H1 (cell line): ENCODE results near the gene VMP1. TPM values are rescaled to one million over a fixed set of nuclear protein-coding genes. Genes with fewer than 3 reads are reported as not detected.

Source experiments
- CTCF ChIA-PET: fragments of 300-600 bp; sonication (Branson Sonifier 250); formaldehyde crosslinking; loops from one replicate; lab custom pipeline; 2021; ENCODE audit not compliant: partially characterized antibody; lab: Charles Lee
- POLR2A ChIA-PET: fragments of 300-600 bp; sonication (Branson Sonifier 250); formaldehyde crosslinking; loops from one replicate; lab custom pipeline; 2021; ENCODE audit warnings: inconsistent platforms; ENCODE audit not compliant: partially characterized antibody; lab: Charles Lee
- DNase-seq, 2 experiments: peaks; one replicate each; pipeline versions ENCODE4 v3.0.0 to v3.0.0-alpha.2; 2010 to 2022; ENCODE audit warnings: low spot score in 2 of 2, low read depth in 1 of 2, mixed read lengths in 1 of 2
- FAIRE-seq: peaks from 2 replicates; lab custom pipeline; 2011; peaks lifted over from hg19 to GRCh38; lab: Jason Lieb, UNC
- H2AFZ ChIP-seq: 2 replicates; pipeline ENCODE4 v1.8.1; 2012; ENCODE audit warnings: low read length, inconsistent platforms
- H2AK5ac ChIP-seq: 2 replicates; pipeline ENCODE4 v1.6.1; 2013; ENCODE audit warnings: low read depth, low read length
- H2BK120ac ChIP-seq: replicated peaks from 2 replicates; pipeline ENCODE3; 2013; ENCODE audit warnings: low read depth, low read length, inconsistent platforms
- H2BK12ac ChIP-seq: 2 replicates; pipeline ENCODE4 v1.6.1; 2013; ENCODE audit warnings: low read depth, low read length
- H2BK15ac ChIP-seq: 2 replicates; pipeline ENCODE4 v1.6.1; 2013; ENCODE audit warnings: low read length
- H2BK20ac ChIP-seq: 2 replicates; pipeline ENCODE4 v1.6.1; 2013; ENCODE audit warnings: low read length
- H2BK5ac ChIP-seq: 2 replicates; pipeline ENCODE4 v1.6.1; 2013; ENCODE audit warnings: low read depth, low read length
- H3K14ac ChIP-seq: 2 replicates; pipeline ENCODE4 v1.6.1; 2013; ENCODE audit warnings: inconsistent platforms; ENCODE audit not compliant: insufficient read length
- H3K18ac ChIP-seq: 2 replicates; pipeline ENCODE4 v1.6.1; 2013; ENCODE audit warnings: low read length; ENCODE audit errors: extremely low read depth
- H3K23ac ChIP-seq: 2 replicates; pipeline ENCODE4 v1.6.1; 2013; ENCODE audit warnings: inconsistent platforms; ENCODE audit not compliant: insufficient read length
- H3K23me2 ChIP-seq: 2 replicates; pipeline ENCODE4 v1.6.1; 2013; ENCODE audit warnings: low read depth, low read length
- H3K27ac ChIP-seq: 2 replicates; pipeline ENCODE4 v1.6.1; 2011; ENCODE audit warnings: low read depth, low read length, inconsistent platforms
- H3K27me3 ChIP-seq, 4 experiments: replicated peaks in 1 of 4; 1 replicate in 1 of 4; 2 replicates in 3 of 4; pipeline versions ENCODE4 v1.6.1 to v1.8.1; 2011 to 2013; ENCODE audit warnings: low read length in 3 of 4, mild to moderate bottlenecking in 3 of 4, inconsistent platforms in 2 of 4, mixed read lengths in 2 of 4, moderate library complexity in 1 of 4; ENCODE audit not compliant: control insufficient read depth in 3 of 4, insufficient read depth in 3 of 4; ENCODE audit errors: extremely low read depth in 1 of 4
- H3K36me3 ChIP-seq, 4 experiments: 2 replicates each; pipeline versions ENCODE4 v1.6.1 to v1.8.1; 2011 to 2013; ENCODE audit warnings: mild to moderate bottlenecking in 4 of 4, low read length in 3 of 4, moderate library complexity in 2 of 4, control low read depth in 1 of 4, inconsistent platforms in 1 of 4; ENCODE audit not compliant: insufficient read depth in 4 of 4, control insufficient read depth in 2 of 4
- H3K4ac ChIP-seq: replicated peaks from 2 replicates; pipeline ENCODE3; 2013; ENCODE audit warnings: low read length, low read depth, mixed read lengths, inconsistent platforms; ENCODE audit not compliant: insufficient read length
- H3K4me1 ChIP-seq, 4 experiments: replicated peaks in 1 of 4; 1 replicate in 1 of 4; 2 replicates in 3 of 4; pipeline versions ENCODE4 v1.6.1 to v1.8.1; 2011 to 2013; ENCODE audit warnings: low read length in 3 of 4, inconsistent platforms in 2 of 4, mixed read lengths in 1 of 4; ENCODE audit not compliant: insufficient read depth in 4 of 4, control insufficient read depth in 3 of 4
- H3K4me2 ChIP-seq, 2 experiments: 2 replicates each; pipeline versions ENCODE4 v1.6.1 to v1.8.1; 2011 to 2013; ENCODE audit warnings: low read depth in 2 of 2, low read length in 2 of 2, control low read depth in 1 of 2, inconsistent platforms in 1 of 2, mild to moderate bottlenecking in 1 of 2; ENCODE audit not compliant: insufficient read depth in 1 of 2
- H3K4me3 ChIP-seq, 4 experiments: fragments of 200-600, 300-600 bp in 1 of 4; sonication (generic), shearing (Covaris generic), sonication (Bioruptor Twin) in 1 of 4; 2 replicates each; pipeline versions ENCODE4 v1.5.1 to v1.8.1; 2011 to 2016; ENCODE audit warnings: low read length in 4 of 4, low read depth in 3 of 4, control low read depth in 2 of 4, inconsistent platforms in 2 of 4, mild to moderate bottlenecking in 2 of 4, mixed read lengths in 1 of 4, moderate library complexity in 1 of 4; ENCODE audit not compliant: insufficient read depth in 2 of 4; ENCODE audit errors: extremely low read depth in 1 of 4
- H3K56ac ChIP-seq: replicated peaks from 2 replicates; pipeline ENCODE3; 2013; ENCODE audit warnings: low read depth, mild to moderate bottlenecking, mixed read lengths, low read length, inconsistent platforms; ENCODE audit not compliant: insufficient read length
- H3K79me1 ChIP-seq: 2 replicates; pipeline ENCODE4 v1.6.1; 2013; ENCODE audit warnings: low read depth, low read length, control low read depth
- H3K79me2 ChIP-seq, 2 experiments: 2 replicates each; pipeline versions ENCODE4 v1.6.1 to v1.8.1; 2012 to 2013; ENCODE audit warnings: low read length in 2 of 2, mild to moderate bottlenecking in 2 of 2, inconsistent platforms in 1 of 2; ENCODE audit not compliant: insufficient read depth in 2 of 2, control insufficient read depth in 1 of 2
- H3K9ac ChIP-seq, 4 experiments: replicated peaks in 1 of 4; 1 replicate in 1 of 4; 2 replicates in 3 of 4; pipeline versions ENCODE4 v1.6.1 to v1.8.1; 2011 to 2013; ENCODE audit warnings: low read depth in 3 of 4, low read length in 3 of 4, control low read depth in 2 of 4, mild to moderate bottlenecking in 2 of 4, moderate library complexity in 2 of 4, inconsistent platforms in 1 of 4; ENCODE audit errors: extremely low read depth in 1 of 4
- H3K9me3 ChIP-seq, 2 experiments: 2 replicates each; pipeline versions ENCODE4 v1.6.1 to v1.8.1; 2012 to 2013; ENCODE audit warnings: mild to moderate bottlenecking in 2 of 2, moderate library complexity in 2 of 2, control low read depth in 1 of 2, inconsistent platforms in 1 of 2, low read depth in 1 of 2, low read length in 1 of 2, mixed read lengths in 1 of 2; ENCODE audit not compliant: insufficient read depth in 2 of 2
- H4K20me1 ChIP-seq, 2 experiments: replicated peaks in 1 of 2; 2 replicates each; pipeline versions ENCODE3 to v1.8.1; 2011 to 2013; ENCODE audit warnings: inconsistent platforms in 2 of 2, low read length in 2 of 2, mild to moderate bottlenecking in 1 of 2; ENCODE audit not compliant: insufficient read depth in 2 of 2, control insufficient read depth in 1 of 2
- H4K5ac ChIP-seq: 2 replicates; pipeline ENCODE4 v1.6.1; 2013; ENCODE audit warnings: low read length, low read depth, mixed read lengths, inconsistent platforms; ENCODE audit not compliant: insufficient read length
- H4K8ac ChIP-seq: 2 replicates; pipeline ENCODE4 v1.8.0; 2013; ENCODE audit warnings: mild to moderate bottlenecking, moderate library complexity, low read length, inconsistent platforms; ENCODE audit not compliant: insufficient read depth; ENCODE audit errors: extremely low read depth
- H4K91ac ChIP-seq: replicated peaks from 2 replicates; pipeline ENCODE3; 2013; ENCODE audit warnings: low read length, mixed read lengths, inconsistent platforms; ENCODE audit not compliant: insufficient read length
- CTCF ChIP-seq, 3 experiments: IDR thresholded peaks; 1 replicate in 2 of 3; 2 replicates in 1 of 3; pipeline versions ENCODE4 v1.5.1 to v1.6.1; 2011; ENCODE audit warnings: low read length in 3 of 3, mild to moderate bottlenecking in 3 of 3, inconsistent platforms in 2 of 3, low read depth in 1 of 3, moderate library complexity in 1 of 3; ENCODE audit not compliant: insufficient read depth in 1 of 3; ENCODE audit errors: control extremely low read depth in 1 of 3
- EGR1 ChIP-seq: IDR thresholded peaks from 2 replicates; pipeline ENCODE4 v1.6.1; 2011; ENCODE audit warnings: low read depth, low read length, borderline replicate concordance
- FOSL1 ChIP-seq: IDR thresholded peaks from 2 replicates; pipeline ENCODE4 v1.6.1; 2011; ENCODE audit warnings: mild to moderate bottlenecking, low read depth, low read length, moderate library complexity; ENCODE audit not compliant: insufficient read depth
- GABPA ChIP-seq: IDR thresholded peaks from 2 replicates; pipeline ENCODE4 v1.6.1; 2011; ENCODE audit warnings: mild to moderate bottlenecking, low read length, moderate library complexity, borderline replicate concordance; ENCODE audit not compliant: insufficient read depth
- MAFK ChIP-seq: IDR thresholded peaks from 2 replicates; pipeline ENCODE4 v1.6.1; 2012; ENCODE audit warnings: low read depth, mild to moderate bottlenecking, improper control_type of control experiment, low read length
- RFX5 ChIP-seq: IDR thresholded peaks from 2 replicates; pipeline ENCODE4 v1.6.1; 2011; ENCODE audit warnings: low read depth, low read length, improper control_type of control experiment, borderline replicate concordance
- TAF1 ChIP-seq: IDR thresholded peaks from 2 replicates; pipeline ENCODE4 v1.6.1; 2011; ENCODE audit warnings: mild to moderate bottlenecking, low read depth, low read length
- WGBS, 2 experiments: shearing (Covaris generic) in 1 of 2; methylation state at CpG; one replicate each; pipeline versions ENCODE4 v1.1.6 to v1.1.7; 2013 to 2015; ENCODE audit warnings: low lambda C conversion rate in 2 of 2, mixed read lengths in 2 of 2, inconsistent platforms in 1 of 2, low coverage in 1 of 2, missing lambda C conversion rate in 1 of 2; ENCODE audit not compliant: insufficient replicate concordance in 2 of 2, insufficient coverage in 1 of 2, insufficient read length in 1 of 2; ENCODE audit errors: extremely low coverage in 1 of 2, missing lambda C conversion rate in 1 of 2; 5-methylcytosine and 5-hydroxymethylcytosine counted together
- polyA plus RNA-seq, 7 experiments: library from polyadenylated mRNA; depleted of rRNA in 3 of 7; stranded (reverse) in 5 of 7; unstranded in 2 of 7; fragments of >200 nt in 5 of 7; fragments of 200-250 nt in 2 of 7; gene quantifications; 1 replicate in 5 of 7; 2 replicates in 1 of 7; 4 replicates in 1 of 7; pipeline versions ENCODE4 v1.2.1 to v1.2.3, GENCODE V29; 2011 to 2013; ENCODE audit warnings: missing spikeins in 2 of 7, mixed read lengths in 2 of 7
- total RNA-seq: library from RNA; stranded (reverse); fragmentation: NEBNext Ultra II Directional; extraction: Animal tissue kit (Norgen Biotek cat#: 25700); gene quantifications from 2 replicates; pipeline ENCODE4 v1.2.1, GENCODE V29; 2021

Gene VMP1
- total and polyA plus RNA-seq, 2 of the 8 experiments (the other 6 are each of a cell fraction or from before 2014, with no cell fraction given) = 45.0 to 92.7 TPM

GRCh38 chr17:59769887-59770286, 62.4 kb downstream of the VMP1 start:
- H2BK15ac ChIP-seq = no peak overlapping the region
- H2BK120ac ChIP-seq = no peak overlapping the region
- H2BK5ac ChIP-seq = no peak overlapping the region
- no peak overlapping the region for H3K56ac ChIP-seq
- H2BK20ac ChIP-seq = no peak overlapping the region
- no peaks in the 10 kb centered on the region for H4K20me1 ChIP-seq
- no peak overlapping the region for H4K91ac ChIP-seq
- no peak overlapping the region for H2AFZ ChIP-seq
- H3K4me3 ChIP-seq = no peak overlapping the region
- ChIA-PET CTCF (interaction anchor here (0.7 to 0.8 kb wide), 2 partner anchors 14 to 22 kb away, joined by 3 to 8 read pairs; no protein-coding TSS in a partner anchor), POLR2A (interaction anchor here (1.3 to 1.7 kb wide), 2 partner anchors 67 to 71 kb away, joined by 5 to 6 read pairs; no protein-coding TSS in a partner anchor)
- H3K14ac ChIP-seq = no peak overlapping the region
- no peaks in the 10 kb centered on the region; a peak in 1 of 8 replicates for H3K36me3 ChIP-seq
- no peak overlapping the region for H2AK5ac ChIP-seq
- no peak overlapping the region for H3K9ac ChIP-seq
- 75% methylated on average over 1 of the region's 1 CpG; no CpG with 5 or more reads in 1 of the 2 experiments for WGBS, 2 experiments
- H3K4ac ChIP-seq = no peak overlapping the region
- H3K79me2 ChIP-seq = no peaks in the 10 kb centered on the region
- no peaks in the 10 kb centered on the region for H3K4me1 ChIP-seq
- no peak overlapping the region for H2BK12ac ChIP-seq
- no peak overlapping the region for H3K27ac ChIP-seq
- no peaks in the 10 kb centered on the region for H3K27me3 ChIP-seq
- no peaks in the 10 kb centered on the region; the same call in 1 of the 2 replicates for H3K79me1 ChIP-seq
- DNase-seq (no peak), FAIRE-seq (no peak)
- H3K18ac ChIP-seq = no peak overlapping the region
- H3K23me2 ChIP-seq = no peaks in the 10 kb centered on the region; the same call in 1 of the 2 replicates
- no peak overlapping the region for H3K23ac ChIP-seq
- no peaks in the 10 kb centered on the region for H3K9me3 ChIP-seq
- no peak overlapping the region for H3K4me2 ChIP-seq
- H4K8ac ChIP-seq = no peak overlapping the region
- H4K5ac ChIP-seq = no peak overlapping the region
- TF ChIP-seq EGR1 (no peak), FOSL1 (no peak), CTCF (IDR thresholded peaks at IDR 0.05; ENCODE audit: control extremely low read depth in 1 of 3, insufficient read depth in 1 of 3, low read depth in 1 of 3, low read length in 3 of 3) (no peak), TAF1 (no peak), MAFK (no peak), RFX5 (no peak), GABPA (no peak)
